Tibial artery (tissue), 4 donors: ENCODE data around the gene NCEH1.

ENCODE experiments used
- DNase-seq, 2 donors: peaks; one replicate each; pipeline ENCODE4 v3.0.0-alpha.2; 2019
- H3K27ac ChIP-seq, 2 donors: fragments of 200-600 bp; sonication (generic) in 1 of 2; 1 replicate in 1 of 2; 2 replicates in 1 of 2; pipeline ENCODE4 v1.5.1; 2018 to 2019; ENCODE audit warnings: mild to moderate bottlenecking in 1 of 2
- H3K27me3 ChIP-seq, 2 donors: fragments of 200-600 bp; sonication (generic) in 1 of 2; one replicate each; pipeline versions ENCODE4 v1.5.1 to v1.6.0; 2016 to 2019
- H3K36me3 ChIP-seq, 3 donors: fragments of 200-600 bp; sonication (generic) in 2 of 3; one replicate each; pipeline ENCODE4 v1.5.1; 2016 to 2019; ENCODE audit warnings: mild to moderate bottlenecking in 2 of 3
- H3K4me1 ChIP-seq, 4 donors: fragments of 200-600 bp; sonication (generic) in 2 of 4; 1 replicate in 3 of 4; 2 replicates in 1 of 4; pipeline ENCODE4 v1.5.1; 2016 to 2019
- H3K4me3 ChIP-seq, 2 donors: fragments of 200-600 bp; sonication (generic) in 1 of 2; 1 replicate in 1 of 2; 2 replicates in 1 of 2; pipeline ENCODE4 v1.5.1; 2018 to 2019; ENCODE audit warnings: mild to moderate bottlenecking in 2 of 2
- H3K9me3 ChIP-seq, 3 donors: fragments of 200-600 bp; sonication (generic) in 1 of 3; one replicate each; pipeline ENCODE4 v1.5.1; 2016 to 2019
- intact Hi-C: fragments of 100-400 bp; cut with DNase I; formaldehyde crosslinking; loops from one replicate; pipeline ENCODE4 v1.15.0; 2023; ENCODE audit warnings: low total_unique reads
- TF ChIP-seq, protein P1 (sequence below), 2 experiments: fragments of 200-600 bp in 1 of 2; fragments of 450-650 bp in 1 of 2; IDR thresholded peaks; one replicate each; pipeline ENCODE4 v1.5.1; 2017 to 2019; ENCODE audit warnings: antibody characterized with exemption in 2 of 2, mild to moderate bottlenecking in 1 of 2, moderate library complexity in 1 of 2

The NCEH1 gene

DNA sequence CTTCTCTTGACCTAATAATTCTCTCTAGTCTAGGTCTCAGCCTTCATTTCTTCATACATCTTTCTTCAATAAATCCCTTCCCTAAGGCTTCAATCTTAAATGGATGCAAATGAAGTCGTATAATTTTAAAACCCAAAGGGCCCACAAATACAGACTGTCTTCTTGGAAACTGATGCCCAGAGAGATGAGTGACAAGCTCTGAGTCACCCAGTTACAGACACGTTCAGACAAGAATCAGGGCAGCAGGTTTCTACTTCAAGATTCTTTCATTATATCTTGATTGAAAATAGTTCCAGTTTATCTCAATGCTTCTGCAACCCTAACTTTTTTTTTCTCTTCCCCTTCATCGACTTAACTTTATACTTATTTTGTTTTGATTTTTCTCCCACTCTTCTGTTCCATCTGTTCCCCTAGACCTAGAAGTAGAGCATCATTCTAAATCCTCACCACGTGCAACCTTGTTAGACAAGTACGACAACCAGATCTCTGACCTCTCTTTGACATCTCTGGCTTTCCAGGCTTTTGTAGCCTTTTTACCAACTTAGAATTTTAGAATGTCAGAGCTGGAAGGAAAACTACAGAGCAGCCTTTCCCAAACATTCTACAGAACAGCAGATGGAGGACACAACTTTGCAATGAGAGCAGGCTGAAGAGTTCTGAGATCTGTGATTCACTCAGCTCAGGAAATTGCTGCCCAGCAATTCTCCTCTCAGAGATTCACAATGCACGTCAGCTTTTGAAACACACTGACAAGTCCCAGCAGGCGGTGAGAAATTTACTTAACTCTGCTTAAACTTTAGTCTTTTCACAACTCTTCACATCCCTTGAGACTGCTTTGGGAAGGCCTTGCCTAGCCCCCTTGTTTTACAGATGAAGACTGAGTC, 25.3 kb downstream of the NCEH1 start:
- H3K36me3 ChIP-seq = no peaks in the 10 kb centered on the region
- no peaks in the 10 kb centered on the region for H3K9me3 ChIP-seq
- no peaks in the 10 kb centered on the region for H3K27me3 ChIP-seq
- TF ChIP-seq, protein P1, sequence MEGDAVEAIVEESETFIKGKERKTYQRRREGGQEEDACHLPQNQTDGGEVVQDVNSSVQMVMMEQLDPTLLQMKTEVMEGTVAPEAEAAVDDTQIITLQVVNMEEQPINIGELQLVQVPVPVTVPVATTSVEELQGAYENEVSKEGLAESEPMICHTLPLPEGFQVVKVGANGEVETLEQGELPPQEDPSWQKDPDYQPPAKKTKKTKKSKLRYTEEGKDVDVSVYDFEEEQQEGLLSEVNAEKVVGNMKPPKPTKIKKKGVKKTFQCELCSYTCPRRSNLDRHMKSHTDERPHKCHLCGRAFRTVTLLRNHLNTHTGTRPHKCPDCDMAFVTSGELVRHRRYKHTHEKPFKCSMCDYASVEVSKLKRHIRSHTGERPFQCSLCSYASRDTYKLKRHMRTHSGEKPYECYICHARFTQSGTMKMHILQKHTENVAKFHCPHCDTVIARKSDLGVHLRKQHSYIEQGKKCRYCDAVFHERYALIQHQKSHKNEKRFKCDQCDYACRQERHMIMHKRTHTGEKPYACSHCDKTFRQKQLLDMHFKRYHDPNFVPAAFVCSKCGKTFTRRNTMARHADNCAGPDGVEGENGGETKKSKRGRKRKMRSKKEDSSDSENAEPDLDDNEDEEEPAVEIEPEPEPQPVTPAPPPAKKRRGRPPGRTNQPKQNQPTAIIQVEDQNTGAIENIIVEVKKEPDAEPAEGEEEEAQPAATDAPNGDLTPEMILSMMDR (IDR thresholded peaks at IDR 0.05) = no peak
- no peaks in the 10 kb centered on the region for H3K4me1 ChIP-seq
- no peak overlapping the region for H3K27ac ChIP-seq
- intact Hi-C loops = no loop called here
- no peak for DNase-seq
- no peak overlapping the region for H3K4me3 ChIP-seq

DNA sequence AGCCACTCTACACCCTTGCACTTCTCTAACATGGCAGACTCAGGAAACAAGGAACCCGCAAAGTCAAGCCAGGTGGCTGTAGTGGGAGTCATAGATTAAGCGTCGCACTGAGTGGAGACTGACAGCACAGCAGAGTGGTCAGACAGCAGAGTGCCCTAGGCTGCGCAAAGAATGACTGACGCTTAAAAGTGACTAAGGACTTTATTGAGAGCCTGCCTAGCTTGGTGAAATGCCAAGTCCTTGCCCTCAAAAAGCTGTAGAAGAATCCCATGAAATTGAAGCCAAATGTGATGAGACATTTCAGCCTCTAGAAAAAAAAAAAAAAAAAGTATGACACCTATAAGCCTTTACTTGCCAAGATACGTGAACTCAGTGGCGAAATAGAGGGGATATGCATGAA, 30.2 kb downstream of the NCEH1 start:
- TF ChIP-seq, protein P1 (IDR thresholded peaks at IDR 0.05) = no peak
- Histone ChIP-seq H3K27ac (no peak overlapping the region), H3K4me1 (peaks cover 0 to 19% (median 14%) of the 10 kb centered on the region in 4 donors), H3K4me3 (no peak overlapping the region), H3K27me3 (no peaks in the 10 kb centered on the region), H3K9me3 (no peaks in the 10 kb centered on the region), H3K36me3 (no peaks in the 10 kb centered on the region)
- intact Hi-C loops = no loop called here
- DNase-seq = no peak

DNA sequence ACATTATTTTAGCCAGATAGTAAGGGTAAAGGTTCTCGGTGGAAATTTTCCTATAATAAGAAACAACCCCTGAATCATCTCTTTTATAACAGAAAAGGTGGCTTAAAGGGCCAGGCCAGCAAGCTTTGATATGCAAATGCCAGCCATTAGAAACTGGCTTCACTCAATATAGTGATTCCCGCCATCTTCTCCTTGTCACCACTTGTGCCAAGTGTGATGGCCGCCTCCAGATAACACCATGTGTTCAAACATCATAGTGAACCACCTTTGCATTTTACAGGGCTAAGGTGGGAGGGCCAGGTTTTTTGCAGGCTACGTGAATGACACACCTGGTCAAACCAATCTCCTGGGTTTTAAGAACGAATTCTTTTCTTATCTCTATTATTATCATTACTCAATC, 31.3 kb downstream of the NCEH1 start:
- H3K27ac ChIP-seq = no peak overlapping the region
- H3K4me1 ChIP-seq = peaks cover 0 to 19% (median 14%) of the 10 kb centered on the region in 4 donors
- intact Hi-C loops = loop anchor here (5.0 kb wide), 1 partner anchor 33 kb away; the partner anchor contains the start of gene NCEH1
- H3K4me3 ChIP-seq = no peak overlapping the region
- H3K27me3 ChIP-seq = no peaks in the 10 kb centered on the region
- no peaks in the 10 kb centered on the region for H3K36me3 ChIP-seq
- TF ChIP-seq, protein P1 (IDR thresholded peaks at IDR 0.05) = no peak
- no peaks in the 10 kb centered on the region for H3K9me3 ChIP-seq
- DNase-seq = no peak

DNA sequence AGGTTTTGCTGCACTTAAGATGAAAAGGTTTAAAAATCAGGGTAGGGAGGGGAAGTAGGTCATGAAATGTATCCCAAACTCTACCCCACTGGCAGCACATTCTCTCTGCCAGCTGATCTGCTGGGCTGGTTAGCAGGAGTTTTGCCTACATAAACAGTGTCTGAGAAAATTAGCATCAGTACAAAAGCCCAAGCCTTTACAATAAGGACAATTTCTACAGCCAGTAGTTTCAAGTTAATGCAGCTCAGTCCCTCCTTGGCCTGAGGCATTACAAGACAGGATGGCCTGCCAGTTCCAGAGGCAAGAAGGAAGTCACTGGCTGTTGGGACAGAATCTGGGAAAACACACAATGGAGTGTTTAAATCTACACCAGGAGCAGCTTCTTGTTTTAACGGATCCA, 32.8 kb downstream of the NCEH1 start:
- Histone ChIP-seq H3K27me3 (no peaks in the 10 kb centered on the region), H3K4me1 (peaks cover 0 to 24% (median 14%) of the 10 kb centered on the region in 4 donors), H3K27ac (peak overlapping the region in 1 of 2 donors; percentile 21), H3K36me3 (no peaks in the 10 kb centered on the region), H3K4me3 (no peak overlapping the region), H3K9me3 (no peaks in the 10 kb centered on the region)
- intact Hi-C loops = loop anchor here (5.0 kb wide), 1 partner anchor 34 kb away; the partner anchor contains the start of gene NCEH1
- TF ChIP-seq, protein P1 (IDR thresholded peaks at IDR 0.05) = no peak
- no peak for DNase-seq

DNA sequence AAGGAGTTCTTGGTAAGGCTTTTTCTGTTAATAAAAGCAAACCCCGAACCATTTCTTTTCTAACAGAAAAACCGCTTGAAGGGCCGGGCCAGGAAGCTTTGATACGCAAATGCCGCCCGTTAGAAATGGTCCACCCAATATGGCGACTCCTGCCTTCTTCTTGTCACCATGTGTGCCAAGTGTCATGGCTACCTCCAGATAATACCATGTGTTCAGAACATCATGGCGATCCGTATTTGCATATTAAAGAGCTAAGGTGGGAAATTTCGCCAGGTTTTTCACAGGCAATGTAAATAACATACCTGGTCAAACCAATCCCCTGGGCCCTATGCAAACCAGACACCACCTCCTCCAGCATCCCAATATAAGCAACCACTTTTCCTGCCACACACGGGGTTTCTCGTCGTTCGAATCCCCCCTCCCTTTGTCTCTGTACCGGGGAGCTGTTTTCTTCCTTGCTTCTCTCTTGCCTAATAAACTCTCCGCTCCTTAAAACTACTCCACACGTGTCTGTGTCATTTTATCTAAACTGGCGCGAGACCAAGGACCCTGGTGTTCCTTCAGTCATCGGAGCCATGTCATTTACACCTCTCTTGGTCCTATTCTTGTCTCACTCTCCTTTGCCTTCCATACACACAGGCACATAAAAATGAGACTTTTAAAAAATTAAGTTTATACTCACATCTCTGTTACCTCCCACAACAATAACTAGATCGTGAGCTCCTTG, 34.5 kb downstream of the NCEH1 start:
- Histone ChIP-seq H3K4me1 (peaks cover 0 to 24% (median 14%) of the 10 kb centered on the region in 4 donors), H3K27ac (peak overlapping the region in 1 of 2 donors; percentile 13), H3K4me3 (no peak overlapping the region), H3K27me3 (no peaks in the 10 kb centered on the region), H3K36me3 (no peaks in the 10 kb centered on the region), H3K9me3 (no peaks in the 10 kb centered on the region)
- intact Hi-C loops = loop anchor here (5.0 kb wide), 1 partner anchor 36 kb away; the partner anchor contains the start of gene NCEH1
- TF ChIP-seq, protein P1 (IDR thresholded peaks at IDR 0.05) = no peak
- no peak for DNase-seq
